Stimulated activated naive CD8-positive, alpha-beta T cell treated with anti-CD3 and anti-CD28 coated beads, Interleukin-15, Interleukin-2, amounts not matched to agents 100 ng/mL and 50 ng/mL, for 24 hours (primary cell): ENCODE results near the gene AIG1.
A peak's percentile ranks its signal among the peaks of the same experiment; 100 is the strongest.
"Not testable (repeated sequence)": the region's sequence is repeated elsewhere in the genome, so short reads cannot be mapped to it uniquely, and the experiment has no call there.

Source experiments
- H3K27ac Mint-ChIP-seq: one replicate; pipeline ENCODE4 v1.8.0; 2021; ENCODE audit warnings: mild to moderate bottlenecking, mixed read lengths
- H3K27me3 Mint-ChIP-seq: one replicate; pipeline ENCODE4 v1.8.0; 2021; ENCODE audit warnings: mixed read lengths
- H3K36me3 Mint-ChIP-seq: one replicate; pipeline ENCODE4 v1.8.0; 2021; ENCODE audit warnings: low read depth, mixed read lengths
- H3K4me1 Mint-ChIP-seq: one replicate; pipeline ENCODE4 v1.8.0; 2021; ENCODE audit warnings: low read depth, mixed read lengths
- H3K4me3 Mint-ChIP-seq: one replicate; pipeline ENCODE4 v1.8.0; 2021; ENCODE audit warnings: mild to moderate bottlenecking, mixed read lengths
- H3K9me3 Mint-ChIP-seq: one replicate; pipeline ENCODE4 v1.8.0; 2021; ENCODE audit warnings: mixed read lengths

Gene AIG1, protein sequence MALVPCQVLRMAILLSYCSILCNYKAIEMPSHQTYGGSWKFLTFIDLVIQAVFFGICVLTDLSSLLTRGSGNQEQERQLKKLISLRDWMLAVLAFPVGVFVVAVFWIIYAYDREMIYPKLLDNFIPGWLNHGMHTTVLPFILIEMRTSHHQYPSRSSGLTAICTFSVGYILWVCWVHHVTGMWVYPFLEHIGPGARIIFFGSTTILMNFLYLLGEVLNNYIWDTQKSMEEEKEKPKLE

DNA sequence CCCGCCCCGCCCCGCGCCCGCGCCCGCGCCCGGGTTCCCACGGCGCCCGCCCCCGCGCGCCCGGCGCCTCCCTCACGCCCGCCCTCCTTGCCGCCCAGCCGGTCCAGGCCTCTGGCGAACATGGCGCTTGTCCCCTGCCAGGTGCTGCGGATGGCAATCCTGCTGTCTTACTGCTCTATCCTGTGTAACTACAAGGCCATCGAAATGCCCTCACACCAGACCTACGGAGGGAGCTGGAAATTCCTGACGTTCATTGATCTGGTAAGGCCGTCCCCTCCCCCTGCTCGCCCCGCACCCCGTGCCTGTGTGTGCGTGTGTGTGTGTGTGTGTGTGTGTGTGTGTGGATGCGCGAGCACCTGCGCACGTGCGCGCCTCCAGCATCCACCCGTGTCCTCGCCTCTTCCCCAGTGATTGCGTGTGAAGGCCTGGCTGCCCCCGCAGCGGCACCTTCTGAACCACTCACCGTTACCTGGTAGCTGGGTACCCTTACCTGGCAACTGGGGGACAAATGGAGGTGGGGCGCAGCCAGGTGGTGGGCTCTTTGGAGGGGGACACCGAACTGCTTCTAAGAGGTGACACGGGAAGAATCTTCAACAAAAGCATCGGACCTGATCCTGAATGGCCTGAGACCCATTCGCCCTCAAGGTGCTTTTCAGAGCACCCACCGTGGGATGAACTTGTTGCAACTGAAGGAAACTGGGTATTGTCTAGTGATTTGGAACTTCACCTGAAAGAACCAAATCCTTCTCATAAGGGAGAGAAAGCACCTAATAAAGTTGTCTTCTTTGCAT lies at the start of gene AIG1:
TSS of gene AIG1 (plus strand) at position 84 of the 791 bp plus-strand sequence. CDS start at position 121, 37 bp downstream.
- H3K36me3 Mint-ChIP-seq, result no peaks in the 10 kb centered on the region
- peak within 1 kb of the TSS; percentile 95 for H3K27ac Mint-ChIP-seq
- peaks cover 28% of the 10 kb centered on the region for H3K4me1 Mint-ChIP-seq
- no peaks in the 10 kb centered on the region for H3K27me3 Mint-ChIP-seq
- no peaks in the 10 kb centered on the region for H3K9me3 Mint-ChIP-seq
- H3K4me3 Mint-ChIP-seq, result peak within 1 kb of the TSS; percentile 92

DNA sequence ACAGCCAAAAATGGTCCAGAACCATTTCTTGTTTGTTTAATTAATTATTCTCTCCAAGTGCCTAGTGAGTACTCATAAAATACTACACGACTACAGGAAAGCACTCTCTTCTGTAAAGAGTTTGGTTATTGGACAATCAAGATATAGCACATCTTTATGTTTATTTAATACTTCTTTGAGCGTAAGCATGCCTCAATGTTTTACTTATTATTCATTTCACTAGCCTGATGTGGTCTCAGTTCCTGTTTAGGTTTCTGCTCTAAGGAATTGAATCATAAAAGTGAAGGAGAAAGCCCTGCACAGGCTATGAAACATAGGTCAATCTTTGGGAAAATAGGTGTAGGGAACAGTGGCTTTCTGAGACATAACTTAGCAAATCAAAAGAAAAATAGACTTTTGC lies 45.9 kb upstream of the AIG1 start:
- Mint-ChIP-seq H3K27me3 (peaks cover 3% of the 10 kb centered on the region), H3K9me3 (peaks cover 4% of the 10 kb centered on the region), H3K4me1 (peaks cover 11% of the 10 kb centered on the region), H3K36me3 (no peaks in the 10 kb centered on the region), H3K27ac (no peak overlapping the region), H3K4me3 (no peak overlapping the region)

DNA sequence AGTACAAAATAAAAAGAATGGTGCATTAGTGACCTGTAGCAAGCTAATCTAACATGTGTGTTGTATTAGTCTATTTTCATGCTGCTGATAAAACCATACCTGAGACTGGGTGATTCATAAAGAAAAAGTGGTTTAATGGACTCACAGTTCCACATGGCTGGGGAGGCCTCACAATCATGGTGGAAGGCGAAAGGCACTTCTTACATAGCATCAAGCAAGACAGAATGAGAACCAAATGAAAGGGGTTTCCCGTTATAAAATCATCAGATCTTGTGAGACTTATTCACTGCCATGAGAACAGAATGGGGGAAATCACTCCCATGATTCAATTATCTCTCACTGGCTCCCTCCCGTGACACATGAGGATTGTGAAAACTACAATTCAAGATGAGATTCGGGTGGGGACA lies 45.4 kb upstream of the AIG1 start:
- peaks cover 11% of the 10 kb centered on the region for H3K4me1 Mint-ChIP-seq
- peaks cover 4% of the 10 kb centered on the region for H3K9me3 Mint-ChIP-seq
- no peak overlapping the region for H3K4me3 Mint-ChIP-seq
- H3K27ac Mint-ChIP-seq, result no peak overlapping the region
- H3K36me3 Mint-ChIP-seq, result no peaks in the 10 kb centered on the region
- peaks cover 3% of the 10 kb centered on the region for H3K27me3 Mint-ChIP-seq

DNA sequence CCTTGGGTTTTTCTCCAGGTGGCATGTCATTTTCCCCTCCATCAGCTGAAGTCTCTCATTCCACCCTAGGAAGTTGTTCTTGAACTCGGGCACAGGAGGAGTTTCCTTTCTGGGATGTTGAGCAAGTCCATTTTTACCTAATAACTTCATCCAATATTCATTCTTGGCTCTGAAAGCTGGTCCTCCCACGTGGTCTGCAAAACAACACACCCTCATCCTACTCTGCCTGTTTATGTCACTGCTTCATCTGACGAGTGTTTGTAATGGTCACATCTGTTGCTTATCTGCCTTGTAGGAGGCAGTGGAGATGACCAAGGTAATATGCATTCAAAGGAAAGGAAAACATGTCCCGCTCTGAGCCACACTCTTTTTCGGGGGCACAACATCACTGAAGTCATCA lies 41.7 kb upstream of the AIG1 start:
- peaks cover 11% of the 10 kb centered on the region for H3K4me1 Mint-ChIP-seq
- H3K9me3 Mint-ChIP-seq, result peaks cover 18% of the 10 kb centered on the region
- no peak overlapping the region for H3K4me3 Mint-ChIP-seq
- H3K27ac Mint-ChIP-seq, result no peak overlapping the region
- peaks cover 4% of the 10 kb centered on the region for H3K36me3 Mint-ChIP-seq
- peaks cover 3% of the 10 kb centered on the region for H3K27me3 Mint-ChIP-seq

DNA sequence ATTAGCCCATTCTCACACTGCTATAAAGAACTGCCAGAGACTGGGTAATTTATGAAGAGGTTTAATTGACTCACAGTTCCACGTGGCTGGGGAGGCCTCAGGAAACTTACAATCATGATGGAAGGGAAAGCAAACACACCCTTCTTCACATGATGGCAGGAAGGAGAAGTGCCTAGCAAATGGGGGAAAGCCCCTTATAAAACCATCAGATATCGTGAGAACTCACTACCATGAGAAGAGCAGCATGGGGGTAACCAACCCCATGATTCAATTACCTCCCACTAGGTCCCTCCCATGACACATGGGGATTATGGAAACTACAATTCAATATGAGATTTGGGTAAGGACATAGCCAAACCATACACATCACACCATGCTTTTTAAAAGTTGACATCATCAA lies 39.8 kb upstream of the AIG1 start:
- peaks cover 25% of the 10 kb centered on the region for H3K9me3 Mint-ChIP-seq
- not testable (repeated sequence) for H3K27ac Mint-ChIP-seq, H3K27me3 Mint-ChIP-seq, H3K4me3 Mint-ChIP-seq, H3K4me1 Mint-ChIP-seq, H3K36me3 Mint-ChIP-seq

DNA sequence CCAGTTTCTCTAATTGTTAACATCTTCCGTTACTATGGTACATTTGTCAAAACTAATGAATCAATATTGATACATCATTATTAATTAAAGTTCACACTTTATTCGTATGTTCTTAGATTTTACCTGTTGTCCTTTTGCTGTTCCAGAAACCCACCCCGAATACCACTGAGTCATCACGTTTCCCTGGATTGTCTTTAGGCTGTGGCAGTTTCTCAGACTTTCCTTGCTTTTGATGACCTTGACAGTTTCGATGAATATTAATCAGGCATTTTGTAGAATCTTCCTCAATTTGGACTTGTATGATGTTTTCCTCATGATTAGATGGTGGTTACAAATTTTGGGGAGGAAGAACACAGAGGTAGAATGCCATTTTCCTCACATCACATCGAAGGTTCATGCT lies 39.1 kb upstream of the AIG1 start:
- Mint-ChIP-seq H3K4me1 (no peaks in the 10 kb centered on the region), H3K9me3 (peaks cover 27% of the 10 kb centered on the region), H3K27ac (no peak overlapping the region), H3K27me3 (peaks cover 3% of the 10 kb centered on the region), H3K36me3 (peaks cover 4% of the 10 kb centered on the region), H3K4me3 (no peak overlapping the region)

DNA sequence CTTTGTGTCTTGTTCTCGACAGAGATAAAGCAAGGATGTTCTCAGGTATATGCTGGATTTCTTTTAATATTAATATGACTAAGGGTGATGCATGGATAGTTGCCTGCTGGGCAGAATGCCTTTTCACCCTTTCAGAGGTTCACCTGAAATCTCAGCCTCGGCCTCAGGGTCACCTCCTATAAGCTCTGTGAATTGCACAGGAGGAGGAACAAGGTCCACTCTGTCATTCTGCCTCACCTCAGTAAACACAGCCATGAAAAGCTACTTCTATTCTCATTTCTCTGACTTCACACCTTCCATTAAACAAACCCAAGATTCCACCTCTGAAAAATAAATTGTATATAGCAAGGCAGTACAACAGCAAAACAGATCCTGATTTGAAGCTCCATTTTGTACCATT lies 38.1 kb upstream of the AIG1 start:
- Mint-ChIP-seq H3K9me3 (peaks cover 27% of the 10 kb centered on the region), H3K36me3 (peaks cover 4% of the 10 kb centered on the region), H3K4me1 (peaks cover 5% of the 10 kb centered on the region), H3K27me3 (peaks cover 3% of the 10 kb centered on the region), H3K27ac (no peak overlapping the region), H3K4me3 (no peak overlapping the region)

DNA sequence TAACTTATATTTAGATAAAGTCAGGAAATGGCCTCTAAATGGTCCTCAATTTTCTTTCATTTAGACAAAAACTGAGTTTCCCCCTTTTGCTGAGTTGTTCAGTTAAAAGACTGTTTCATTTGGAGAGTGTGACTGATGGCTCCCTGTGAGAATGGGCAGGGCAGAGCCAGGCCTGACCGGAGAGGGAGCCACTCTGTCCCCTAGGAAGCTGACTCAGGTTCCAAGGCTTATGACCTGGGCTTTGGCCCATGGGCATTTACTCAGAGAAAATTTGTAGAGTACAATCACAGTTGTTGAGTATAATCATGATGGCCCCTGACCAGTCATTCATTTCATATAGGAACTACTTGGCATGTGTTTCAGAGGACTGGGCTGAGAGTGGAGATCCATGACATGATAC lies 37.0 kb upstream of the AIG1 start:
- Mint-ChIP-seq H3K27me3 (peaks cover 3% of the 10 kb centered on the region), H3K4me3 (no peak overlapping the region), H3K4me1 (peaks cover 5% of the 10 kb centered on the region), H3K27ac (no peak overlapping the region), H3K9me3 (peaks cover 27% of the 10 kb centered on the region), H3K36me3 (peaks cover 4% of the 10 kb centered on the region)

DNA sequence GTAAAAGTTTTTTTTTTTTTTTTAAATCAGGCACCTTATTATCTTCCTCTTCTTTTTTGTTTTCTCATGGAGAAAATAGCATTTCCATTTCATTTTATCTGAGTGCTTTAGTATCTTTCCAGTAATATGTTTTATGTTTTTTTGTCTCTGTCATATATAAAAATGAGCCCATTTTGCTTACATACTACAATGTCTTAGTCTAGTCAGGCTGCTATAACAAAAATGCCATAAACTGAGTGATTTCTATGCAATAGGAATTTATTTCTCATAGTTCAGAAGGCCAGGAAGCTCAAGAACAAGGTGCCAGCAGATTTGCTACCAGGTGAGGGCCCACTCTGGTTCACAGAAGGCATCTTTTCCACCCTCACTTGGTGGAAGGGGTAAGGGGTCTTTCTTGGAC lies 35.7 kb upstream of the AIG1 start:
- Mint-ChIP-seq H3K36me3 (peaks cover 4% of the 10 kb centered on the region), H3K27ac (no peak overlapping the region), H3K9me3 (peaks cover 22% of the 10 kb centered on the region), H3K4me3 (no peak overlapping the region), H3K4me1 (peaks cover 5% of the 10 kb centered on the region), H3K27me3 (no peaks in the 10 kb centered on the region)

DNA sequence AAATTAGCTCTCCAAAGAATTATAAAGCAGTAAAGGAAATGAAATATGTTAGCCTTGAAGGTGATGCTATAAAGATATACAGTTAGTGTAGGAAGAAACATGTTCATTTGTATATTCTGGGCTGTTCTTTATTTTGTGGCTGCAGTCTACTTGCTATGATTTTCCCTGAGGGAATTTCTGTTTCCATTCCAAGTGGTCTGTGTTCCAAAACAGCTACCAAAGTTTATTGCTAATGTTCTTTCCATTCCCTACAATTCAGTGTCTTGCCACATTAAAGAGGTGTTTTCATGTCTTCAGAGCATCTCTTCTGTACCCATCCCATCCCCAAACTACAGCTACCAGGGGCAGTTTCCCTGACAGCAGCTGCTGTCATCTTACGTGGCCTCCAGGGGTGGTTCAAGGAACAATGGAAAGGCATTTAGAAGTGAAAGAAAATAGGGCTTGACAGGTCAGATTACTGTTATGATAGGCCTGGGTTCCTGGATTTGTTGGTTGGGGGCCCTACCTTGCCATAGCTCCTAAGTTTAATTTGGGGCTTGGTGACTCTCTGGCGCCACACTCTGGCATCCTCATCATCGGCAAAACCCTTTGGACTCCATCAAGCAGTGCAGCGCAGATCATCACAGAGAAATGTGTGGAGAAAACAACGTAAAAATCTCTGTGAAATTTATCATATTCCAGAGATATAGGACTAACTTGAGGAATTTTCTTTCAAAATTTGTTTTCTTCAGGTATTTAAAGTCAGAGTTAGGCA lies 33.8 kb upstream of the AIG1 start:
- no peak overlapping the region for H3K27ac Mint-ChIP-seq
- H3K36me3 Mint-ChIP-seq, result no peaks in the 10 kb centered on the region
- no peaks in the 10 kb centered on the region for H3K27me3 Mint-ChIP-seq
- H3K4me3 Mint-ChIP-seq, result no peak overlapping the region
- peaks cover 5% of the 10 kb centered on the region for H3K4me1 Mint-ChIP-seq
- H3K9me3 Mint-ChIP-seq, result peaks cover 12% of the 10 kb centered on the region

DNA sequence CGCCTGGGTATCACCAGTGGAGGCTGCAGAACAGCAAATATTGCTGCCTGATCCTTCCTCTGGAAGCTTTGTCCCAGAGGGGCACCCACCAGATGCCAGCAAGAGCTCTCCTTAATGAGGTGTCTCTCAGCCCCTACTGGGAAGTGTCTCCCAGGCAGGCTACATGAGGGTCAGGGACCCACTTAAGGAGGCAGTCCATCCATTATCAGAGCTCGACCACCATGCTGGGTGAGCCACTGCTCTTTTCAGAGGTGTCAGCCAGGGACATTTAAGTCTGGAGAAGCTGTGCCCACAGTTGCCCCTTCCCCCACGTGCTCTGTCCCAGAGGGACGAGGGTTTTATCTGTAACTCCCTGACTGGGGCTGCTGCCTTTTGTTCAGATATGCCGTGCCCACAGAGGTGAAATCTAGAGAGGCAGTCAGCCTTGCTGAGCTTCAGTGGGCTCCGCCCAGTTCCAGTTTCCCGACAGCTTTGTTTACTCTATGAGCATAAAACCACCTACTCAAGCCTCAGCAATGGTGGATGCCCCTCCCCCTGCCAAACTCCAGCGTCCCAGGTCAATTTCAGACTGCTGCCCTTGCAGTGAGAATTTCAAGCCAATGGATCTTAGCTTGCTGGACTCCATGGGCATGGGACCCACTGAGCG lies 25.9 kb upstream of the AIG1 start:
- Mint-ChIP-seq H3K4me3 (no peak overlapping the region), H3K27me3 (peaks cover 13% of the 10 kb centered on the region)

DNA sequence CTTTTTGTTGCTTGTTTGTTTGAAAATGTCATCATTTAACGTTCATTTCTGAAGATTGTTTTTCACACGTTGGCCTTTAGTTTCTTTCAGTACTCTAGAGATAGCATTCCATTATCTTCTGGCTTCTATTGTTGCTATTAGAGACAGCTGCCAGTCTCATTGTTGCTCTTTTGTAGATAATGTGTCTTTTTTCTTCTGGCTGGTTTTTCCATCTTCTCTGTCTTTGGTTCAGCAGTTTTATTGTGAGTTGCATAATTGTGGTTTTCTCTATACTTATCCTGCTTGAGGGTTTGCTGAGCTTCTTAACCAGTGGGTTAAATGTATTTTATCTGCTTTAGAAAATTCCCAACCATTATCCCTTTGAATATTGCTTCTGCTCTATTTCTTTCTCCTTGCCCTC lies 23.2 kb upstream of the AIG1 start:
- Mint-ChIP-seq H3K36me3 (no peaks in the 10 kb centered on the region), H3K4me1 (peaks cover 12% of the 10 kb centered on the region), H3K9me3 (peaks cover 4% of the 10 kb centered on the region), H3K4me3 (no peak overlapping the region), H3K27me3 (peaks cover 13% of the 10 kb centered on the region), H3K27ac (no peak overlapping the region)

More for the DNA sequence above, 25.9 kb upstream of the AIG1 start:
- Mint-ChIP-seq H3K36me3 (no peaks in the 10 kb centered on the region), H3K27ac (no peak overlapping the region), H3K9me3 (peaks cover 4% of the 10 kb centered on the region), H3K4me1 (peaks cover 8% of the 10 kb centered on the region)

DNA sequence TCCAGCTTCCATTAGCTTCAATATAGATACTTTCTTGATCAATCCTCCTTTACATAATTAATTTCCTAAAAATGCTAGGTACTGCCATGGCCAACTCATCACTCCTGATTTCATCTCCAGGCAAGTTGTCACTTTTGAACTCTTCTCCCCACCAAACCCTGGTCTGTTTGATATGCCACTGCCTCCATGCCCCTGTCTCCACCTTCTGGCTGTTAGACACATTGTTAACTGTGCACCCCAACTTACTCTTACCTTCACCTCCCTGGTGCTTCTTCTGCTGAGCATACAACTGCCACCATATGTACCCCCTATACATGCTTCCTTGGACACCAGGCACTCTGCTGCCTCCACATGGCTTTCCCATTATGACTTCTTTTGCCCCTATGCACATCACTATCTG lies 21.9 kb upstream of the AIG1 start:
- H3K36me3 Mint-ChIP-seq, result no peaks in the 10 kb centered on the region
- peaks cover 12% of the 10 kb centered on the region for H3K4me1 Mint-ChIP-seq
- H3K27me3 Mint-ChIP-seq, result peaks cover 13% of the 10 kb centered on the region
- H3K27ac Mint-ChIP-seq, result no peak overlapping the region
- H3K4me3 Mint-ChIP-seq, result no peak overlapping the region
- peaks cover 1% of the 10 kb centered on the region for H3K9me3 Mint-ChIP-seq

DNA sequence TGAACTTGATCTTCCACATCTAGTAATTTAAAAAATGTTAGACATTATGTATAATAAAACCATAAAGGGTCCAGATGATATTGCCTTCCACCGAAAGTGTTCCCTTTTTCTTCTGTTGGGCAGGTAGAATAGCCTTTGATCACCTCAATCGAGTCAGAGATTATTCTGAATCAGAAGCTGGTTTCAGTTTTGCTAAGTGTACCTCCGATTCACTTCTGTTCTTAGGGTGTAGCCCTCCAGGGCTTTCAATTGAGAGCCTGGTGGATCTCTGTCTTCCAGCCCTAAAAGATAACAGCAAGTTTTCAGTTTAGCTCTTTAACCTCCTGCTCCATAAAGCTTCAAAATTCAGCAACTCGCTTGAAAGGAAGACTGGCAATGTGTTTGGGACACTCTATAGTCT lies 21.1 kb upstream of the AIG1 start:
- Mint-ChIP-seq H3K4me1 (peaks cover 12% of the 10 kb centered on the region), H3K27ac (no peak overlapping the region), H3K9me3 (no peaks in the 10 kb centered on the region), H3K27me3 (peaks cover 16% of the 10 kb centered on the region), H3K36me3 (no peaks in the 10 kb centered on the region), H3K4me3 (no peak overlapping the region)

DNA sequence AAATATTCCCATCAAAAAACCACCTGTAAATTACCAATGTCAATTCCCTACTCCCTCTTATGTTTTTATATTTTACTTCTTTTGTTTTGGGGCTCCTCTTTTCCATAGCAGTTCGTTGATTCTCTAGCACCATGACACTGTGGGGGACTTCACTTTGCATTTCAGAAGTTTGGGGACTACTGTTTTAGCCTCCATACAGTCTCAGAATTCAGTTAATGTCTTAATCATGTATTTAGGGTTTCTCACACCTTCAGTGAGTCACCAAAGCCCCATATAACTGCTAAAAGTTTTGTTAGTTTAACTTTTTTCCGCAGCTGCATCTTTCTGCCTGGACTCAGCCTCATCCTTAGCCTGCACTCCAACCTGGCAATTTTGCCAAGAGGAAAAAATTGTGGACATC lies 20.7 kb upstream of the AIG1 start:
- H3K36me3 Mint-ChIP-seq, result no peaks in the 10 kb centered on the region
- H3K27ac Mint-ChIP-seq, result no peak overlapping the region
- H3K4me3 Mint-ChIP-seq, result no peak overlapping the region
- peaks cover 20% of the 10 kb centered on the region for H3K27me3 Mint-ChIP-seq
- H3K9me3 Mint-ChIP-seq, result no peaks in the 10 kb centered on the region
- peaks cover 12% of the 10 kb centered on the region for H3K4me1 Mint-ChIP-seq
